DND-41 (cell line): ENCODE data around the gene FBLN5.
"Not testable (repeated sequence)": the region's sequence is repeated elsewhere in the genome, so short reads cannot be mapped to it uniquely, and the experiment has no call there.

ENCODE experiments used
- ATAC-seq: fragments of 200-7000 bp; cut with Tn5 transposase; 3 replicates; pipeline ENCODE4 v1.9.1; 2021; ENCODE audit warnings: low read depth; ENCODE audit not compliant: insufficient read depth
- DNase-seq: peaks from one replicate; pipeline ENCODE4 v3.0.0-alpha.2; 2020
- H2AFZ ChIP-seq: 2 replicates; pipeline ENCODE4 v1.6.0; 2012; ENCODE audit warnings: low read depth, low read length
- H3K27ac ChIP-seq: 2 replicates; pipeline ENCODE4 v1.5.1; 2012; ENCODE audit warnings: low read length, inconsistent platforms
- H3K27me3 ChIP-seq: fragments of 200-600 bp; sonication (generic); 2 replicates; pipeline ENCODE4 v1.6.0; 2012; ENCODE audit warnings: low read length, mild to moderate bottlenecking, inconsistent platforms; ENCODE audit not compliant: insufficient read depth, poor library complexity
- H3K36me3 ChIP-seq: 2 replicates; pipeline ENCODE4 v1.5.1; 2012; ENCODE audit warnings: low read length, inconsistent platforms; ENCODE audit not compliant: insufficient read depth
- H3K4me1 ChIP-seq: 2 replicates; pipeline ENCODE4 v1.5.1; 2012; ENCODE audit warnings: mild to moderate bottlenecking, low read length; ENCODE audit not compliant: insufficient read depth
- H3K4me2 ChIP-seq: 2 replicates; pipeline ENCODE4 v1.6.0; 2012; ENCODE audit warnings: mild to moderate bottlenecking, moderate library complexity, low read length, inconsistent platforms; ENCODE audit not compliant: insufficient read depth
- H3K4me3 ChIP-seq, 2 experiments: fragments of 200-600 bp in 1 of 2; shearing (Covaris generic) in 1 of 2; 2 replicates each; pipeline ENCODE4 v1.5.1; 2012 to 2016; ENCODE audit warnings: inconsistent platforms in 2 of 2, low read length in 2 of 2, mild to moderate bottlenecking in 2 of 2, low read depth in 1 of 2, moderate library complexity in 1 of 2
- H3K79me2 ChIP-seq: 2 replicates; pipeline ENCODE4 v1.6.0; 2012; ENCODE audit warnings: low read length, inconsistent platforms; ENCODE audit not compliant: insufficient read depth
- H3K9ac ChIP-seq: 2 replicates; pipeline ENCODE4 v1.6.0; 2012; ENCODE audit warnings: low read depth, mild to moderate bottlenecking, inconsistent platforms, low read length, moderate library complexity
- H3K9me3 ChIP-seq: 2 replicates; pipeline ENCODE4 v1.5.1; 2012; ENCODE audit warnings: low read length, moderate library complexity, mild to moderate bottlenecking, inconsistent platforms; ENCODE audit not compliant: insufficient read depth, severe bottlenecking
- H4K20me1 ChIP-seq: 2 replicates; pipeline ENCODE4 v1.6.0; 2012; ENCODE audit warnings: low read length; ENCODE audit not compliant: insufficient read depth
- EZH2 ChIP-seq: IDR thresholded peaks from 3 replicates; pipeline ENCODE4 v1.6.1; 2012; ENCODE audit warnings: borderline replicate concordance, low read depth, mild to moderate bottlenecking, moderate library complexity, low read length, inconsistent platforms; ENCODE audit not compliant: severe bottlenecking
- TF ChIP-seq, protein P1 (sequence below): IDR thresholded peaks from 2 replicates; pipeline ENCODE4 v1.5.1; 2012; ENCODE audit warnings: borderline replicate concordance, low read length, moderate library complexity, mild to moderate bottlenecking; ENCODE audit not compliant: poor library complexity, severe bottlenecking; ENCODE audit errors: extremely low read depth

Gene FBLN5

DNA sequence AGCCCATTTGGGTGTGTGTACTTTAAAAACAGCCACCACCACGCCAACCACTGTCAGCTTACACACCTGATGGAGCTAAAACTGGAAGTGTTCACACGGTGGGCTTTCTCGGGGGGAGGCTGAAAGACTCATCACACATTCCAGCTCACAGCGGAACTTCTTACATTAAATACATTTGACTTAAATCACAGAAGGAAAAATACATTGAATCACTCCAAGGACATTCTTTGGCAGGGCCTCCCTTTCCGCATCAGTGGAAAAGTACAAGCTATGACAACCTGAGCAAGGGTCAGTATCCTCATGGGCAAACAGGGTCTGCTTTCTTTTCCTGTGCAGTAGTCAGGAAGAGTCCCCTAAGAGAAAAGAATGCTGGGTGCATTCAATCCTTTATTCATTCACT is 49.1 kb downstream of the FBLN5 start:
- Histone ChIP-seq H2AFZ (no peak overlapping the region), H3K27me3 (no peaks in the 10 kb centered on the region), H3K9me3 (no peaks in the 10 kb centered on the region), H3K27ac (no peak overlapping the region), H3K79me2 (no peaks in the 10 kb centered on the region), H3K4me2 (no peak overlapping the region), H3K9ac (no peak overlapping the region), H3K4me3 (no peak overlapping the region), H3K36me3 (no peaks in the 10 kb centered on the region), H4K20me1 (no peaks in the 10 kb centered on the region), H3K4me1 (no peaks in the 10 kb centered on the region)
- no peak for DNase-seq
- ATAC-seq, result no peak
- TF ChIP-seq, protein P1, sequence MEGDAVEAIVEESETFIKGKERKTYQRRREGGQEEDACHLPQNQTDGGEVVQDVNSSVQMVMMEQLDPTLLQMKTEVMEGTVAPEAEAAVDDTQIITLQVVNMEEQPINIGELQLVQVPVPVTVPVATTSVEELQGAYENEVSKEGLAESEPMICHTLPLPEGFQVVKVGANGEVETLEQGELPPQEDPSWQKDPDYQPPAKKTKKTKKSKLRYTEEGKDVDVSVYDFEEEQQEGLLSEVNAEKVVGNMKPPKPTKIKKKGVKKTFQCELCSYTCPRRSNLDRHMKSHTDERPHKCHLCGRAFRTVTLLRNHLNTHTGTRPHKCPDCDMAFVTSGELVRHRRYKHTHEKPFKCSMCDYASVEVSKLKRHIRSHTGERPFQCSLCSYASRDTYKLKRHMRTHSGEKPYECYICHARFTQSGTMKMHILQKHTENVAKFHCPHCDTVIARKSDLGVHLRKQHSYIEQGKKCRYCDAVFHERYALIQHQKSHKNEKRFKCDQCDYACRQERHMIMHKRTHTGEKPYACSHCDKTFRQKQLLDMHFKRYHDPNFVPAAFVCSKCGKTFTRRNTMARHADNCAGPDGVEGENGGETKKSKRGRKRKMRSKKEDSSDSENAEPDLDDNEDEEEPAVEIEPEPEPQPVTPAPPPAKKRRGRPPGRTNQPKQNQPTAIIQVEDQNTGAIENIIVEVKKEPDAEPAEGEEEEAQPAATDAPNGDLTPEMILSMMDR, result no peak
- no peak for TF ChIP-seq EZH2

DNA sequence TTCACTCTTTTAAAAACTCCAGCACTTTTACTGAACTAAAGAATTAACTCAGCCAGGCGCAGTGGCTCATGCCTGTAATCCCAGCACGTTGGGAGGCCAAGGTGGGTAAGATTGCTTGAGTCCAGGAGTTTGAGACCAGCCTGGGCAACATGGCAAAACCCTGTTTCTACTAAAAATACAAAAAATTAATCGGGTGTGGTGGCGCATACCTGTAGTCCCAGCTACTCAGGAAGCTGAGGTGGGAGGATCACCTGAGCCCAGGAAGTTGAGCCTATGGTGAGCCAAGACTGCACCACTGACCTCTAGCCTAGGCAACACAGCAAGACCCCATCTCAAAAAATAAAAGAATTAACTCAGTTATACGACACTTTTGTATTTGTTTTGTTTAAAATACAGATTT is 49.8 kb downstream of the FBLN5 start:
- not testable (repeated sequence) for H3K27me3 ChIP-seq, H3K79me2 ChIP-seq, ATAC-seq, H3K4me2 ChIP-seq, H4K20me1 ChIP-seq, H3K36me3 ChIP-seq, H3K4me1 ChIP-seq, H2AFZ ChIP-seq, H3K4me3 ChIP-seq, H3K9me3 ChIP-seq, H3K27ac ChIP-seq, H3K9ac ChIP-seq, DNase-seq

DNA sequence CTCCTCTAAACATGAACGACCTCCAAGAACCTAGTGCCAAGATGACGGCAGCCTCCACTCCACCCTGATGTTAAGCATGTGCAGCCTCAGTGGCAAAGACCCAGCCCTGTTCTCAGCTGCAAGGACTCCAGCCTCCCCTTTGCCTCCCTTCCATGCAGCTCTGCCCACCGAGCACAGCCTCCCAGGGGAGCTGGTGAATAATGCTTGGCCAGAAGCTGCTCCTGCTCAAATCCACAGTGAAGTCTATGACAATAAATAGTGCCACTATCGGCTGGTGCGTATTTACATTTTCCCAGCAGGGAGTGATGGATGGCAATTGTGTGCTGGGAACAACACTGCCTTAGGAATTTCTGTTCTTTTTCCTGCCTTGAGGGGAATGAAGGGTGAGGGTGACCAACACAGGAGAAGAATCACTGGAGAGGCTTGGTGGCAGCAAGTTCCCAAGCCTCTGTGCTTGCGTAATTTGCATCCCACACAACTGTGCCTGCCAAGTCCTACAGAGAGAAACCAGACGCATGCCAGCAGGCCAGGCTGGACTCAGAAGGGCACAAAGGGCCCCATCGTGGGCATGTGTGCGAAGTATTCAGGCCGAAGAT is 50.3 kb downstream of the FBLN5 start:
- Histone ChIP-seq H3K79me2 (no peaks in the 10 kb centered on the region), H3K27me3 (no peaks in the 10 kb centered on the region), H3K4me1 (no peaks in the 10 kb centered on the region), H3K9me3 (no peaks in the 10 kb centered on the region), H3K27ac (no peak overlapping the region), H3K4me3 (no peak overlapping the region), H4K20me1 (no peaks in the 10 kb centered on the region), H3K9ac (no peak overlapping the region), H3K36me3 (no peaks in the 10 kb centered on the region), H2AFZ (no peak overlapping the region), H3K4me2 (no peak overlapping the region)
- TF ChIP-seq EZH2, result no peak
- TF ChIP-seq, protein P1, result no peak
- no peak for DNase-seq
- no peak for ATAC-seq

DNA sequence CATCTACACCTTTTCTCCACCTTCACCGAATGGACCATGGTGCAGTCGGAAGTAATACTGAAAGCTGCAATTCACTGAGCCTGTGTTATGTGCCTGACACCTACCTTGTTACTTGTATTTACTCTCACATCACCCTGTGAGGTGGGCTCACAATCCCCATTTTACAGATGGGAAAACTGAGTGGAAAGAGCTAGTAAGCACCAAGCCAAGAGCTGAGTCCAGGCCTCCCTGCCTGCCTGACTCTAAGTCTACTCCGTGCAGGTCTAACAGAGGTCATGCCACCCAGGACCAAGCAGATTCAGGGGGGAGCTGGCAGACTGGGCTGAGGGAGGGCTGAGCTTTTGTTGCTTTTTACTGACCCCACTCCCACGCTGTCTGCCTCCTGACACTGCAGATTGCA is 51.1 kb downstream of the FBLN5 start:
- H3K4me1 ChIP-seq, result no peaks in the 10 kb centered on the region
- H3K4me2 ChIP-seq, result no peak overlapping the region
- no peaks in the 10 kb centered on the region for H3K79me2 ChIP-seq
- no peak overlapping the region for H3K4me3 ChIP-seq
- H3K9me3 ChIP-seq, result no peaks in the 10 kb centered on the region
- H4K20me1 ChIP-seq, result no peaks in the 10 kb centered on the region
- H3K27me3 ChIP-seq, result no peaks in the 10 kb centered on the region
- TF ChIP-seq EZH2, result no peak
- TF ChIP-seq, protein P1, result no peak
- H3K27ac ChIP-seq, result no peak overlapping the region
- H3K36me3 ChIP-seq, result no peaks in the 10 kb centered on the region
- DNase-seq (no peak), ATAC-seq (no peak)
- no peak overlapping the region for H2AFZ ChIP-seq
- no peak overlapping the region for H3K9ac ChIP-seq
